SIG-M5 treated with dmso at 0.1 percent for 504 hours (cell line): ENCODE data around the gene MUSTN1.
A peak's percentile ranks its signal among the peaks of the same experiment; 100 is the strongest.

Experiments
- DNase-seq: peaks from one replicate; lab custom pipeline; 2025; ENCODE audit not compliant: unreplicated experiment; lab: John Stamatoyannopoulos, UW

MUSTN1 gene

DNA sequence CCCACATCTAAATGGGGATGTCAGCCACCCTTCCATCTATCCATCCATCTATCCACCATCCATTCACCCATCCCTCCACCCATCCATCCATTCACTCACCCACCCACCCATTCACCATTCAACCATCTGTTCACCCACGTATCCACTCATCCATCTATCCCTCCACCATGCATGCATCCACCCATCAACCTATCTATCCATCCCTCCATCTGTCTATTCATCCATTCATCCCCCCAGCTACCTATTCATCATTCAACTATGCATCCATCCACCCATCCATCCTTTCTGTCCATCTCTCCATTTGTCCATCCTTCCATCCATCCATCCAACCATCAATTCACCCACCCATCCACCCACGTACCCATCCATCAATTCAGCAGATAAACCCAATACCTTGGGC is 25.7 kb downstream of the MUSTN1 start:
- DNase-seq = no peak

DNA sequence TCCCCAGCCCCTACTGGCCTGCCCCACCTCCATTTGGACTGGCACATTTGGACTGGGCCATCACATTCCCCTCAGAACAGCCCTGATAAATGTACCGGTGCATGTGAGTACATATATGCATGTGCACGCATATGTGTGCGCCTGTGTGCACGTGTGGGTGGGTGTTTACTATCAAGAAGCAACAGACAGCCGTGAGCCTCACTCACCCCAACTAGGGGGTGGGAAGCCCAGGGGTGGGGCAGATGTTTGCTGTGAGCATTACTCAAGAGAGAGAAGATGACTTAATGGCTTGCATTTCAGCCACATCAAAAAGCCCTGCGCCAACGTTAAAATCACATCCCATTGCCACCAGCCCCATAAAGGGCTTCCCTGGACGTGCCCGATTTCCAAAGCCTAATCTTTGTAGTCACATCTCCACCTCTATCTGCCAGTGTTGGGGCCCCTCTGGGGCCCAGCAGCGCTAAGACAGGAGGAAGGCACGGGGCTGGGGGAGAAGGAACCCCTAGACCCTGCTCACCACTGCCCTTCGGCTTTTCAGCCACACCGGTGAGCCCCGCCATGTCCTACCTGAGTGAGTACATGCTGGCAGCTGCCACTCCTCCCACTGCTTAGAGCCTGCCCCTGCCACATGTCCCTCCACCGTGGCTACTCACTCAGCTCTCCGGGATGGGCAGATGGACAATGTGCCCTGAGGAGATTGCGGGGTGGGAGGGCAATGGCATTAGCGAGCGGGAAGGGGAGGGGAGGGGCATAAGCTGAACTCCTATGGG is 29.4 kb downstream of the MUSTN1 start:
- DNase-seq = no peak

DNA sequence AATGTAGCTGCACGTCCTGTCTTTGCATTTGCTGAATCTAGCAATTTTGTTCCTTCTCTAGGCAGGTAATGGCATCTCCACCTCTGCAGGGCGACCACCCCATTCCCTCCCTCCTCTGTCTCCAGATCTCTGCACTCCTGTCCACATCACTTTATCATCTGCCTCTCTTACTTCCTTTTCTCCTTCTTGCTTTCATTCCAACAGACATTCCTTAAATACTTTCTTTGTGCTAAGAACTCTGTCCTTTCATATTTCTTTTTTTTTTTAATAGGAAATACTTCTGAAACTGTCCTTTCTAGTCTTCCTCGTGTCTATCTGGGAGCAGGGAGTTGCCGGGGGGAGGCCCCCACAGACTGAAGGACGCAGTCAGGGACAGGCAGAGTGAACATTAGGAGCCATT is 33.0 kb downstream of the MUSTN1 start:
- DNase-seq = no peak

DNA sequence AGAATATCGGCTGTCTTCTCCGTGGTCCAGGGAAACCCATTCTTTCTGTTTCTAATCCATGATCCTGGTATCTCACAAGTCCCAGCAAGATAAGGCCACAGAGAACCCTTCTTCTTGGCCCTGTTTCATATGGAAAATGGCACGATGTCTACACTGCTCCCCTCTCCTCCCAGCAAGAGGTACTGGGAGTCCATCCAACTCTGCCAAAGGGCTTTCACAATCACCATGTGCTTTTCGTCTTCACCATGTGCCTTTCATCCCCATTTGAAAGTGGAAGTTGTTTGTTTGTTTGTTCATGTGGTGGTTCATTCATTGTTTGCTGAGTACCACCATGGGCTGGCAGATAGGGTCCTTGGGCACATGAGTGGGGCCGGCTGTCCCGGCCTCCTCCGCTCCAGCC is 34.7 kb downstream of the MUSTN1 start:
- no peak for DNase-seq

DNA sequence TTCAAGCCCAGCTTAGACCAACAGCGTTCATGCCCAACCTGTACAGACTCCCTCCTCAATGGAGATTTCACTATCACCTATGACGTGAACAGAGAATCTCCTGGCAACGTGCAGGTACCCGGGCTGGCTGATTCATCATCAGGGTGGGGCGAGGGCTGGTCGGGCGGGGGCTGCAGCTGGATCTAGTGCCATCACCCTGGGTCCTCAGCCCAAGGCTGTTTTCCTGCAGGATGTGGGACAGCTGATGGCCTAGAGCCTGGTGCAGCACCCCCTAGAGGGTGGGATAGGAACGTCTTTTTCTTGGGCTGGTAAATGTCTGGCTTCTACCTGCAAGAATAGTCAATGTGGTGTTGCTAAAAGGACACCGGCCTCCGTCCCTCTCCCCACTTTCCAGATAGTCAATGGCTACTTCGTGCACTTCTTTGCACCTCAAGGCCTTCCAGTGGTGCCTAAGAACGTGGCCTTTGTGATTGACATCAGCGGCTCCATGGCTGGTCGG is 35.8 kb downstream of the MUSTN1 start:
- no peak for DNase-seq

DNA sequence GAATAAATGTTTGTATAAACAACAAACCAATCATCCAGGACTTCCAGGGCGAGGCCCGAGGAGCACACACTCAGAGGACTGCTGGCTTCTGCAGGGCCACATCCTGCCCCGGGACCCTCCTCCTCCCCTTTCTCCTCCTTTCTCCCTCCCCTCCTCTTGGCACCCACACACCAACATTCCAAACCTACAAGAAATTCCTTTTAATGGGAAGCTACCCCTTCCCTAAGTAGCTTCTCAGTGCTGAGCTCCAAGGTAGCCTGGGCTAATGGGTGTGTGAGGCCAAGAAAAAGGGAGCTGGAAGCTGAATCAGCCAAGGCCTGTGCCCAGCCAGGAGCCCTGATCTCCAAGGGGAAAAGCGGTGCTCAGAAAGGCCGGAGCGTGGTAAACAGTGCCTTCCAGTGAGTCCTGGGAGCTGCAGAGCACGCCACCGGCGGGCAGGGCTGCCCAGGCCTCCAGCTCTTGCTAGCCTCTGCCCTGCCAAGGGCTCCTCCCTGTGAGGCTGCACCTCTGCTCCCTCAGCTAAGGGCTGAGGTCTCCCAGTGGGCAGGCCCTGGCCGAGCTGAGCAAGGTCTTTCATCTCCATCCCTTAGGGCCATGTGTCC is 36.3 kb downstream of the MUSTN1 start:
- DNase-seq = no peak

DNA sequence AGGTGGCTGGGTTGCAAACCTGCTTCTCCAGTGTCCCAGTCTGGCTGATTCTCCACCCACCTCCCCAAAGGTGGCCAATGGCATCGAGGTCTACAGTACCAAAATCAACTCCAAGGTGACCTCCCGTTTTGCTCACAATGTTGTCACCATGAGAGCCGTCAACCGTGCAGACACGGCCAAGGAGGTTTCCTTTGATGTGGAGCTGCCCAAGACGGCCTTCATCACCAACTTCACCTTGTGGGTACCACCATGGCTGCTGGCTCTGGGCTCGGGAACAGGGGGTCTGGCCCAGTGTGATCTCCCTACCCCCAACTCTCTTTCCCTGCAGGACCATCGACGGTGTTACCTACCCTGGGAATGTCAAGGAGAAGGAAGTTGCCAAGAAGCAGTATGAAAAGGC is 38.4 kb downstream of the MUSTN1 start:
- DNase-seq = no peak

DNA sequence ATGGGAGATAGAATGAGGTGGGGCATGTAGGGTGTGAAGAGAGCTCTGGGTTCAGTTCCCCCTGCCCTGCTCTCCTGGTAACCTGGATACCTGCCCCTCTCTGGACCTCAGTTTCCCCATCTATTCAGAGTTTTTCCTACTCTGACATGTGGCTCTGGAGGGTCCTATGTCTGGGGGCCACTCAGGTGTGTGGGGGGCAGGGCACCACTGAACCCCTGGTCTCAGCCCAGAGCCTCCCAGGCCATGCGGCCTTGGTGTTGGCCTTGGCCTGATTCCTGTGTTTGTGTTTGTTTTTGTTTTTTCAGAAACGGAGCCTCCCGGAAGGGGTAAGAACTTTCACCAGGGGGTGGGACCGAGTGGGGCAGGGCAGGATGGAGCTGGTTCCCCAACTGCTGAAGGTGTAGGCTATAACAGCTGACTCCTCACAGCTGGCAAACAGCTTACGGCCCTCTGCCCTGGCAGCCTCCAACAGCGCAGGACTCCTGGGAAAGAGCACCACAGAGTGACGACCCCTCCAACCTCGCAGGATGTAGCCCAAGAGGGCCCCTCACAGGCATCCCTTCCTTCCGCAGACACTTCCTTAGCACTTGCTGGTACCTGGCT is 39.4 kb downstream of the MUSTN1 start:
- no peak for DNase-seq

DNA sequence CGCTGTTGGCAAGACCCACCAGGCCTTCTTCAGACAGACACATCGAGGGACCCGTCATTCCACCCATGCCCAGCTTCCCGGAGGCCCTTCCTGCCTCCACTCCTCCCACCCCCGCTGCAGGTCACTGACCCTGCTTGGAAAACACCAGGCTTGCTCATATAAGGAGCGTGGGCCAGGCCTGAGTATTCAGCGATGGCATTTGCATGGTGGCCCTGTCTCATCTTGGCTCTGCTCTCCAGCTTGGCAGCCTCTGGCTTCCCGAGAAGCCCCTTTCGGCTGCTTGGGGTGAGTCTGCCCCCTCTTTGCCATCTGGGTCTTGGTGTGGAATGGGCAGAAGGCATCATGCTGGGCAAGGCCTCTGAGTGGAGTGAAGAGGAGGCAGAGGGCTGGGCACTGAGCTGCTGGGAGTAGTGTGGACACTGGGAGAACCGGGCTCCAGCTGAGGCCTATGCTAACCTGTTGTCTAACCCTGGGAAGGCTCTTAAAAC is 40.2 kb downstream of the MUSTN1 start, which contains the start of gene ITIH3:
TSS of gene ITIH3 (plus strand) at position 185 of the 488 bp plus-strand sequence. CDS start at position 193, 8 bp downstream.
- no peak for DNase-seq

DNA sequence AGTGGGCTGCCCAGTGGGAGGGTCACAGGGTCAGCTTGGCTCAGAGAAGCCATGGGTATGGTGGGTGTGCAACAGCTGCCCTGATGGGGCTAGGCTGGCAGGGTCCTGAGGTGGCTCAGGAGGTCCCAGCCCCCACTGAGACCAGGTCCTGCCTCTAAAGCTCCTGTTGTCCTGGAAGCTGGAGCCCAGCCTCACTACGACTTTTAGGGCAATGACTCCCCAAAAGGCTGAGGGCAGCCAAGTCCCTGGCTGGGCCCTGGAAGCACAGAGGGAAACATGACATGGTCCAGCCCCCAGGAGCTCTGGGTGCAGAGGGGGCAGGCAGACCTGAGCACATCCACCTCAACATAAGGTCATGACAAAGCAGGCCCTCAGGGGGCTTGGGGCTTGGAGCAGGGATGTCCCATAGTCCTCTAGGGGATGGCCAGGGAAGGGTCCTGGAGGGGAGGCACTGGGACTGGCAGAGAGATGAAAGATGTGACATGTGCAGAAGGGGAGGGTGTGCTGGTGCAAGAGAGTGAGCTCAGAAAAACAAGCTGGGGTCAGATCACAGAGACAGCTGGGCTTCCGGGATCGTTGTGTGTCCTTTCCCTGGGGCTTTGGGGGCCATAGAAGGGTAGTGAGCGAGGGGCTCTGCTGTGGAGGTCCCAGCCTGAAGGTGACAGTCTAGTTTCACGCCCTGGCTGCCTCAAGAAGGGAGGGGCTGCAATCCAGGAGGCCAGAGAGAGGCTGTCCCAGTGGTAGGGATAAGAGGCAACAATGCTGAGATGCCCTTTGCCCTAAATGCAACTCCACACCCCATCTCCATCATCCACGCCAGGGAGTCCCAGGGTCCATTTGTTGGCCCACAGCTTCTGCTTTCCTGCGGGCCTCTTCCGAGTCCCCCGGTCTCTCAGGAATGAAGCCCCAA is 40.9 kb downstream of the MUSTN1 start:
- DNase-seq = no peak

DNA sequence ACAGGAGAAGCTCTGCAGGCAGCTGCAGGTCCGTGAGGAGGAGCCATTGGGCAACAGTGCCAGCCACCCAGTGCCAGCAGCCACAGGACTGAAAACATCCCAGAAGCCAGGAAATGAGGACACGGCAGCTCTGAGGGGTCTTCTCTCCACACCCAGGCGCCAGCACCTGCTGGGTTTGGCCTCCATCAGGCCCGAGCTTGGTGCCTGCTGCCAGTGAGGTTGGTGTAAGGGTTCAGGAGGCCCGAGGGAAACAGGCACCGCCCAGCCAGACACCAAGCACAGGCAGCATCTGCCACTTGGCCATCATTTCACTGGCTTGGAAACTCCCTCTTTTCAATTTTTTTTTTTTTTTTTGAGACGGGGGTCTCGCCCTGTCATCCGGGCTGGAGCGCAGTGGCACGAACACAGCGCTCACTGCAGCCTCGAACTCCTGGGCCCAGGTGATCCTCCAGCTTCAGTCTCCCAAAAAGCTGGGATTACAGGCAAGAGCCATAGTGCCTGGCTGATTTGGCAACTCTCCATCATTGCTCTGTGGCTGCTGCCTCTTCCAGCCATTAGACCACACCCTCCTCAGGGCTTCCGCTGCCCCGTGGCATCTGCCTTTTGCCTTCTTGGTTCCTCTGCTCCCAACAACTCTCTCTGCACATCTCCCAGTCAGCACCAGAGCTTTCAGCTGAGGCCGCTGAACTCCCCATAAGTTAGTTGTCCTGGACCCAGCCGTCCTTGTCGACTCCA is 41.7 kb downstream of the MUSTN1 start:
- DNase-seq = peak; percentile 28

DNA sequence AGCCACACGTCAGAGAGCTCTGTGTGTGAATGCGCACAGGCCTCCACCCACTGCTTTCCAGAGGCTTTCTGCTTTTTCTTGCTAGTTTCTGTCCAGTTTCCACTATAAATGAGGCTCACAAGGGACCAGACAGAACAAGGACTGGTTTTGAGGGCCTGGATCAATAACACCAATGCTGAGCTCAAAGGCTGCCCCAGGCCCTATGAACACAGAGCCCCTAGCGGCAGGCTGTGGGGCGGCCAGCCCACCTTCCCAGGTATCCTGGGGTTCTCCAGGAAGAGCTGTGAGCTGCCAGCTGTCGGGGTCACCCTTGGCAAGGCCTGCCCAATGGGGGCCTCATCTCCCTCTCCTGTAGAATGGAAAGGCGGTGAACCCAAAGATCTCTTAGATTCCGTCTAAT is 42.4 kb downstream of the MUSTN1 start:
- DNase-seq = no peak

DNA sequence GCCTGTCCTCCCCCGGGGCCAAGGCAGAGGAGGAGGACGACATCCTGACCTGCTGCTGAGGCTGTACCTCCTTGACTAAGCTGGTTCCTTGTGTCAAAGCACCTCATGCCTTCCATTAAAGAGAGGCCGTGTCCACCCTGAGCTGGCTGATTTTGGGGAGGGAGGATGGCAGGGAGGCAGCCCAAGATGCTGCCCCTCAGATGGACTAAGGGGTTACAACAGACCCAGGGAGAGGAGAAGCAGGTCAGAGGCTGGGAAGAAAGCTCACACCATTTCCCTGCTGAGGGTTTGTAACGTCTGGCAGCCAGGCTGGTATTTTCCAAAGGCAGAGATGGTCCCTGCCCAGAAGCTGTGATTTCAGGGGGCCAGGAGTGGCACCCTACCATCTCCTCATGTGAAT is 42.9 kb downstream of the MUSTN1 start:
- no peak for DNase-seq

DNA sequence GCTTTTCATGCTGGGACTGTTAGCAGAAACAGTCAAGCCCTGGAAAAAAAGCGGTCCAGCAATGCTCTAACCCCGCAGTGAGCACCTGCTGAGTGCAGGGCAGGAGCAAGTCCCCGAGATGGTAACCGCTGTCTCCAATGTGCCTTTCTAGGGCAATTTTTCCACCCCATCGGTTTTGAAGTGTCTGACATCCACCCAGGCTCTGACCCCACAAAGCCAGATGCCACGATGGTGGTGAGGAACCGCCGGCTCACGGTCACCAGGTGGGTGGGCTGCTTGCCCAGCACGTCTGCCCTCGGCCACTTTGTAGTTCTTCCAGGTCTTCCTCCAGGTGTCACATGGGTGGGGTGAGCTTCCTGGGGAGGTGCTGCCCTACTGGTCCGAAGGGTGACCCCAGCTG is 43.5 kb downstream of the MUSTN1 start:
- no peak for DNase-seq

DNA sequence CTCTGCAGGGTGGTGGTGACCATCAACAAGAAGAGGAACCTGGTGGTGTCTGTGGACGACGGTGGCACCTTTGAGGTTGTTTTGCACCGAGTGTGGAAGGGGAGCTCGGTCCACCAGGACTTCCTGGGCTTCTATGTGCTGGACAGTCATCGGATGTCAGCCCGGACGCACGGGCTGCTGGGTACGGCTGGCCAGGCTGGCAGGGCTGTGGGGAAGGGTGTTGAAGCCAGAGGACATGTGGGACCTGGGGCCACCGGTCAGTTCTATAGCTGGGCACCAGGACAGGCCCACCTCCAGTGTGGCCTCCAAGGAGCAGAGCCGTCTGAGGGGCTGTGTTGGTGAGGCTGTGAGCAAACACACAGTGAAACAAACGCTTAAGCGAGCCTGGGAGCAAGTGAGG is 44.1 kb downstream of the MUSTN1 start:
- no peak for DNase-seq

DNA sequence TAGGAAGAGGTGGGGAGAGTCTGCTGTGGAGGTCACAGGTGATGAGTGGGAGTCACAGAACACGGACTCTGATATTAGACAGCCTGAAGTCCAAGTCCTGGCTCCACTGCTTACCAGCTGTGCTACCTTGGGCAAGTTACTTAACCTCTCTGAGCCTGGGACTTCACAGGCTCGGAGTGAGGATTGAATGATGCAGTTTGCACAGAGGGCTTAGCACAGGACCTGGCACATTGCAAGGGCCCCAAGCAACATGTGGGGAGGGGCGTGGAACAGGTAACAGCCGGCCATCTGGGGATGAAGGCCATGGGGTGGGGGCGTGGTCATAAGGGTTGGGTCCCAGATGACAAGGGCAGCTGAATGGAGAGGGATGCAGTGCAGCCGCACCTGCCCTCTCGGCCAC is 44.5 kb downstream of the MUSTN1 start:
- DNase-seq = no peak

DNA sequence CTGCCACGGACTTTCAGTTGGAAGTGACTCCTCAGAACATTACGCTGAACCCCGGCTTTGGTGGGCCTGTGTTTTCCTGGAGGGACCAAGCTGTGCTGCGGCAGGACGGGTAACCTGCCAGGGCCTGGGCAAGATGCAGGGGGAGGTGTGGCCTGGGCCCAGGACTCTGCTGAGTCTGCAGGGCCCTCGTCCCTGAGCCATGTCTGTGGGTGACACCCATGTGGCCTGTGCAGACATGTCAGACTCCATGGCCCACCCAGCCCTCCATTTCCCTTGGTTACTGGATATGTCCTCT is 45.1 kb downstream of the MUSTN1 start:
- no peak for DNase-seq

DNA sequence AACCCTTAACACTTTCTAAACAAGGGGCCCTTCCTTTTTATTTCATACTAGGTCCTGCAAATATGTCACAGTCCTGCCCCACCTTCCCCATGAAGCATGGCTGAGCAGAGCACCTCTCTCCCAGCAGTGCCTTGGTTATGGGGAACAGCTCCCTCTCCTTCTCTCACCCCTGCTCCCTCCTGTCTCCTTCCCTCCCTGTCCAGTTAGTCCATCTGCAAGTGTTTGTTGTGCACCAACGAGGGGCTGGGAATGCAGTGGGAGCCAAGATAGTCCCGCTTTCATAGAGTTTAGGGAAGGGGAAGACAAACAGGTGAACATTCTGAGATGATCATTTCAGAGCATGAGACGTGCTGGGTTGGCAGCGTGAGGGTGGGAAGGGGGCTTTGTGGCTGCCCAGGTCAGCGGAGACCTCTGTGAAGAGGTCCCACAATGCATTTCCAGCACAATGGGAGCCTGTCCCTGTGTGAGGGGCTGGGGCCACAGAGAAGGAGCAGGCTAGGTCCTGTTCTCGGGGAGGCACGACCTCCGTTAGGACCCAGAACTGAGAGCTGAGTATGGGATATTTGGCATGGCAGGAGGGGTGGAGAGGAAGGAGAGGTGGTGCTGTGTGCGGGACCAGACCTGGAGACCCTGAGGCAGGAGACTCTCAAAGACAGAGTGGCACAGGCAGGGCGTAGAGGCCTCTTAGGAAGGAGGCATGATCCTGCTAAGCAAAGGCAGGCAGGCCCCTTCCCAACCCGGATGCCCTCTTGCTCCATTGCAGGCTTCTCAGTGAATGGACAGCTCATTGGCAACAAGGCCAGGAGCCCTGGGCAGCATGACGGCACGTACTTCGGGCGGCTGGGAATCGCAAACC is 45.7 kb downstream of the MUSTN1 start:
- DNase-seq = no peak
